GM18870 (cell line): ENCODE measurements around the gene LRFN5.
A peak's percentile ranks its signal among the peaks of the same experiment; 100 is the strongest.

Source experiments
- ATAC-seq: cut with Tn5 transposase; IDR thresholded peaks from one replicate; pipeline ENCODE4 v1.9.1; 2021; ENCODE audit warnings: moderate library complexity; ENCODE audit not compliant: unreplicated experiment

LRFN5 gene

GRCh38 chr14:41766772-41767171, 160.1 kb downstream of the LRFN5 start:
- no peak for ATAC-seq

GRCh38 chr14:41773536-41774279, 167.0 kb downstream of the LRFN5 start:
- no peak for ATAC-seq

- ATAC-seq = no peak
These were observed 175.8 kb downstream of the LRFN5 start for GRCh38 chr14:41782511-41782910.

GRCh38 chr14:41783403-41783802, 176.7 kb downstream of the LRFN5 start:
- no peak for ATAC-seq

GRCh38 chr14:41785696-41786095, 179.0 kb downstream of the LRFN5 start:
- ATAC-seq = no peak

DNA sequence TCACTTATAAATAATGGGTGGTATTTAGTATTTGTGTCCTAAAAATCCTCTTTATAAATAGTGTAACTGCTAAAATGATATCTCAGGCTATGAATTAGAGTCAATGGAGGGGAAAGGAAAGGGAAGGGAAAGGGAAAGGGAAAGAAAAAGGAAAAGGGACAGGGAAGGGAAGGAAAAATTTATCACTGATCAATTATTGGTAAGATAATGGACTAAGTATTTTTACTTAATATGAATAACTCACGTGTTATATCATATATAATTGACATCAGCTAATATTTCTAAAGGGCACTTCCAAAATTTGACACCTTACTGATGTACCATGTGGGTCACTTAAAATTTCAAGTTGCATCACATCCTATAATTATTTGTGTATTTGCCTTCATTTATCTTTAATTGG, 193.1 kb downstream of the LRFN5 start:
- no peak for ATAC-seq

- no peak for ATAC-seq
These were observed 199.0 kb downstream of the LRFN5 start for GRCh38 chr14:41805633-41806032.

DNA sequence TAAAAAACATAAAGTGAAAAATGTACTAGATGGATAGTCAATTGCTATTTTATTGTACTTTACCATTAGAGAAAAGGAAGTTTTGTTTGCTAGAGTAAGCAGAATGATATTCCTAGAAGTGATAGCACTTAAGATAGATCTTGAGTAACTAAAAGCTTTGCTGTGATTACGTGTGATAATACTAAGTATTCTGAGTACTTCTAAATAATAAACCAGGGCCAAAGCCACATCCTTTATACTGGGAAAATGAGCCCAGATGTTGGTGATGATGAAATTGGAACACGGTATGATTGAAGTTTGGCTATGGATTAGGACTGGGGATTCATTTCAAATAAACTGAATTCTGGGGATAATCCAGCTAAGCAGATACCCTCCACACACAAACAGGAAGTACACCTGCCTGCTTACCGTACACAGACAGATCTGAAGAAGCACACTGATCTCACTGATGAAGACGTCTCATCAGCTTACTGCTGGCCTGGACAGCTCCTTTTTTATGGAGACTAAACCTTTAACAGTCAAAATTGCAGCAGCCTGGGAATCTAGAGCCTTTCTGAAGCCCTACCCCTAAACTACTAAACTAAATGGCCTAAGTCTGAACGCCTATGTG, 199.8 kb downstream of the LRFN5 start:
- no peak for ATAC-seq

GRCh38 chr14:41810362-41810761, 203.7 kb downstream of the LRFN5 start:
- ATAC-seq = no peak

DNA sequence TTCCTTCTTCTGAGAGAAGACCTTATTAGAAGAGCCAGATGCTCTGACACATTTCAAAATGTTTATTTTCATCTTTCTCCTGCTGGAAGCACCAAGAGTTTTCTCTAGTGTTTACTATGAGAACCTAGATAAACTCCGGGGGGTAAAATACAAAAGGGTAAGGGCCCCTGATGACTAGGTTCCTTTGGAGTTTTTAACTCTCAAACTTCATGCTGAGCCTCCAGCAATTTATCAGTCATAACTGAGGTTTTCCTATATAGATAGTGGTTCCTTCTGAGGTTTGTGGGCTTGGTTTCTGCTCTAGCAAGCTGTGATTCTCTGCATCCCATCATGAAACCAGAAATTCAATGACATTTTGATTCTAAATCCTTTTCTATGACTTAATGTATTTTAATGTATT, 210.9 kb downstream of the LRFN5 start:
- ATAC-seq = no peak

GRCh38 chr14:41824441-41824840, 217.8 kb downstream of the LRFN5 start:
- peak; percentile 57 for ATAC-seq

- ATAC-seq = no peak
These were observed 218.9 kb downstream of the LRFN5 start for GRCh38 chr14:41825622-41826021.

- ATAC-seq = no peak
These were observed 224.2 kb downstream of the LRFN5 start for GRCh38 chr14:41830714-41831406.

GRCh38 chr14:41839661-41840060, 233.0 kb downstream of the LRFN5 start:
- no peak for ATAC-seq

DNA sequence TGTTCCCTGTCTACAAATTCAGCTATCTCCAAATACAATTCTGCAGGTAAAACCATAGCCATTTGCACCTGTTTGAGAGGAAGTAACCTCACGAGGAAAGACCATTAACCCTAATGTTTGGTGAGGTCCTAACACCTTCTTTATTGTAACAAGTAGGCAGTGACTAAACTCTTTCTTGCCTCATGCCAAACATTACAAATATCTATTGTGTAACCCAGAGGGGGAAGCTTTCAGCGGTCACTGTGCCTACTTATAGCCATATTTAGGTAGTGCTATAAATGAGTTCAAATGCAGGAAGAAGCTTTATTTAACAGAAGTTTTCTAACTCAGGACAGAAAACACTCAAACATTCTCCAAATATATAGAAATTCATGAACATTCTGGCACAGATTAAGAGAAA, 252.7 kb downstream of the LRFN5 start:
- ATAC-seq = no peak

GRCh38 chr14:41860586-41860985, 253.9 kb downstream of the LRFN5 start:
- no peak for ATAC-seq

- no peak for ATAC-seq
These were observed 259.2 kb downstream of the LRFN5 start for GRCh38 chr14:41865894-41866293.

DNA sequence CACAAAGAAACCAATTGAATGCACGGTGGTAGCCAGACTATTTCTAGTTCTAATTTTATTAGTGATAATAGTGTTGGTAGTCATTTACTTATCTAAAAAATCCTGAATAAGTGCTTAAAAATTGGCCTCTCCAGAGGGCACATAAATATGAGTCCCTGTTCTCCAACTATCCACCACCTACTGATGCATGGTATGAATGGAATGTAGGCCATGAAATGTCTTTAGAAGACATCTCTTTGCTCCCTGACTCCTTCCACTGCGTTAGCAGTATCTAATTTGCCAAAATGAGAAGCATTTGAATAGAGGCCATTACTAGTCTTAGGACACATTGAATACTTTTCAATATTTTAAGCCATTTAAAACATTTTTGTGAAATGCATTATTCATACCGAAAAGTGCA, 261.7 kb downstream of the LRFN5 start:
- ATAC-seq = no peak

- ATAC-seq = no peak
These were observed 266.4 kb downstream of the LRFN5 start for GRCh38 chr14:41872931-41873685.

- no peak for ATAC-seq
These were observed 267.1 kb downstream of the LRFN5 start for GRCh38 chr14:41873686-41874317.

- ATAC-seq = no peak
These were observed 268.4 kb downstream of the LRFN5 start for GRCh38 chr14:41875116-41875515.
